Muscle of leg (tissue), 11 donors: Measurements from ENCODE around the gene STN1. TPM values are rescaled to one million over a fixed set of nuclear protein-coding genes. Genes with fewer than 3 reads are reported as not detected.

ENCODE experiments used
- DNase-seq: peaks from one replicate; pipeline ENCODE4 v3.0.0; 2013
- H3K27ac ChIP-seq: one replicate; pipeline ENCODE4 v1.5.1; 2013; ENCODE audit warnings: mild to moderate bottlenecking, low read length, control low read depth
- H3K27me3 ChIP-seq: one replicate; pipeline ENCODE4 v1.6.1; 2013; ENCODE audit warnings: low read length; ENCODE audit not compliant: control insufficient read depth, insufficient read depth
- H3K36me3 ChIP-seq: one replicate; pipeline ENCODE4 v1.6.1; 2013; ENCODE audit warnings: low read length; ENCODE audit not compliant: control insufficient read depth, insufficient read depth
- H3K4me1 ChIP-seq: one replicate; pipeline ENCODE4 v1.6.1; 2013; ENCODE audit warnings: low read length; ENCODE audit not compliant: control insufficient read depth, insufficient read depth
- H3K4me3 ChIP-seq: one replicate; pipeline ENCODE4 v1.5.1; 2013; ENCODE audit warnings: low read length, control low read depth
- H3K9me3 ChIP-seq: replicated peaks from 2 replicates; pipeline ENCODE4 v1.6.1; 2013; ENCODE audit warnings: low read depth, low read length; ENCODE audit not compliant: control insufficient read depth
- WGBS: methylation state at CpG from one replicate; pipeline ENCODE4 v1.1.5; 2013; ENCODE audit warnings: missing lambda C conversion rate; ENCODE audit not compliant: insufficient coverage; 5-methylcytosine and 5-hydroxymethylcytosine counted together
- polyA plus RNA-seq, 8 donors: library from polyadenylated mRNA; unstranded; fragments of 120-200 nt; gene quantifications; one replicate each; pipeline versions ENCODE4 v1.2.1 to v1.2.3, GENCODE V29; 2013; ENCODE audit warnings: inconsistent platforms in 1 of 8, low replicate concordance in 1 of 8; ENCODE audit not compliant: insufficient read length in 8 of 8, insufficient read depth in 1 of 8
- total RNA-seq: library from RNA; stranded (reverse); fragments of 120-200 nt; gene quantifications from one replicate; pipeline ENCODE4 v1.2.4, GENCODE V29; 2013

Gene STN1
- total and polyA plus RNA-seq, 9 donors, result 17.9 to 25.6 (median 19.0) TPM

GRCh38 chr10:103930881-103931280 is 12.9 kb upstream of the STN1 start:
- Histone ChIP-seq H3K4me1 (no peaks in the 10 kb centered on the region), H3K4me3 (no peak overlapping the region), H3K27ac (no peak overlapping the region), H3K27me3 (no peaks in the 10 kb centered on the region), H3K36me3 (no peaks in the 10 kb centered on the region), H3K9me3 (no peaks in the 10 kb centered on the region)
- 100% methylated on average over 1 of the region's 6 CpGs for WGBS
- DNase-seq, result no peak

DNA sequence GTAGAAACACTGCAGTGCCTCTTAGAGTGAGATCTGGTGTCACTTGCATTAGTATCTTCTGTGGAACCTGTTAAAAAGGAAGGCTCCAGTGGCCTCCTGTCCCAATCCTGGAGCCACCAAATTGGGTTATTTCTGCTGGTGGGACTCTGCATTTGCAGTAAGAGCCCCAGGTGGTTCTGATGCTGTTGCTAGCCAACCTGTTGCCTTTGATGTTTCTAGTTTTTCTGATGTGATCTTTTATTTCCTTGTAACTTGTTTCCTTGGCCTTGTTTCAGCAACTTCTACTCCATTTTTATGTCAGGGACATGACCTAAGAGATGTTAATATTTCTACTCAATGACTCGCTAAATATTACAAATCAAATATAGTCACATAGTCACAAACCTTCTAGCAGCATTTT is 12.5 kb upstream of the STN1 start:
- Histone ChIP-seq H3K27me3 (no peaks in the 10 kb centered on the region), H3K27ac (no peak overlapping the region), H3K9me3 (no peaks in the 10 kb centered on the region), H3K4me1 (no peaks in the 10 kb centered on the region), H3K36me3 (no peaks in the 10 kb centered on the region), H3K4me3 (no peak overlapping the region)
- 80% methylated on average over 1 of the region's 1 CpG for WGBS
- DNase-seq, result no peak

DNA sequence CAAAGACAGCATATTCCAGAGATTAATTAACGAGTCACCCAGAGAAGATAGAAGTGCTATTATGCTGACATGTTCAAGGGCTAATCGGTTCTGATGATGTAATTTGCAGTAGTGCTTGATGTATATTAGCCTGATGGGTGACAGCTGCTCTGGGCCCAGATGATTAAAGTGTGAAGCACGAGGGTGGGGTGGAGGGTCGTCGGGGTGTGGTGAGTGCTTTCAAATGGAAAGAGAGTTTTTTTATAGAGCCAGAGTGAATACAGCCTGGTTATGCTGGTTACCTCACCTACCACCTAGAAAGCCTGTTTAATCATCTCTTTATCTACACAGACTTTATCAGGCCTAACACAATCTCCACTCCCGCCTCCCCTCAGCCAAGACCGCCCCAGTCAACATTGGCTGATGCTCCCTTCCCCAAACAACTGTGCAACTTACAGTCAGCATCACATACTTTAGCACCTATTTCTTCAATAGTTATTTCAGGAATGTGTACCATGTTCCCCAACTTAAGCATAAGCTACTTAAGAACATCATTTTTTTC is 11.5 kb upstream of the STN1 start:
- Histone ChIP-seq H3K36me3 (no peaks in the 10 kb centered on the region), H3K4me3 (no peak overlapping the region), H3K27ac (no peak overlapping the region), H3K9me3 (no peaks in the 10 kb centered on the region), H3K4me1 (no peaks in the 10 kb centered on the region), H3K27me3 (no peaks in the 10 kb centered on the region)
- WGBS, result 65% methylated on average over 4 of the region's 7 CpGs
- DNase-seq, result no peak

- Histone ChIP-seq H3K4me3 (no peak overlapping the region), H3K4me1 (no peaks in the 10 kb centered on the region), H3K27me3 (no peaks in the 10 kb centered on the region), H3K9me3 (no peaks in the 10 kb centered on the region), H3K36me3 (no peaks in the 10 kb centered on the region), H3K27ac (no peak overlapping the region)
- 82% methylated on average over 5 of the region's 6 CpGs for WGBS
- DNase-seq, result no peak
Observed at GRCh38 chr10:103928784-103929183, 10.8 kb upstream of the STN1 start.

DNA sequence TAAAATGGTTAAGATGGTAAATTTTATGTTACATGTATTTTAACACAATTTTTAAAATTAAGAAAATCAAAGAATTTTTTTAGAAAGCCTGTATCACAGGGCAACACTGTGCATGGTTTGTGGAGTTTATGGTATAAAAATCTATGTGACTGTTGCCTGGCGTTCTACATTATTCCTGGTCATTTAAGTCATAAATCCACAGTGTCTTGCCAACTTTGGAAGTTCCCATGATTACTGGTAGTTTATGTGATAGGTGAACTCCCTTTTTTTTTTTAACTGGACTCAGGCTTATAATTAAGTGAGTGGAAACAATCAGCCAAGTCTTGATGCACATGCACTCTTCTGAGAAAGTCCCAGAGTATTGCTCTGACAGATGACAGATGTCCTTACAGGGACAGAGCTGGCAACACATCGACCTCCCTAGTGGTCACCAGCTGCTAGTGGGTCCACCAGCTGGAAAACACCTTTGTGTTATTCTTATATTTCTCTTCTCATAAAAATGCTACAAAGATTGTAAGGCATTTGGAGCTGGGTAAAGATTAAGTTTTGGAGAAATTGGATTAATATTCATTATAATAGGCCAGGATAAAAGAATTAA is 8.8 kb upstream of the STN1 start:
- Histone ChIP-seq H3K27ac (no peak overlapping the region), H3K4me3 (no peak overlapping the region), H3K4me1 (no peaks in the 10 kb centered on the region), H3K36me3 (no peaks in the 10 kb centered on the region), H3K27me3 (no peaks in the 10 kb centered on the region), H3K9me3 (no peaks in the 10 kb centered on the region)
- DNase-seq, result no peak
- WGBS, result 71% methylated on average over 1 of the region's 2 CpGs

DNA sequence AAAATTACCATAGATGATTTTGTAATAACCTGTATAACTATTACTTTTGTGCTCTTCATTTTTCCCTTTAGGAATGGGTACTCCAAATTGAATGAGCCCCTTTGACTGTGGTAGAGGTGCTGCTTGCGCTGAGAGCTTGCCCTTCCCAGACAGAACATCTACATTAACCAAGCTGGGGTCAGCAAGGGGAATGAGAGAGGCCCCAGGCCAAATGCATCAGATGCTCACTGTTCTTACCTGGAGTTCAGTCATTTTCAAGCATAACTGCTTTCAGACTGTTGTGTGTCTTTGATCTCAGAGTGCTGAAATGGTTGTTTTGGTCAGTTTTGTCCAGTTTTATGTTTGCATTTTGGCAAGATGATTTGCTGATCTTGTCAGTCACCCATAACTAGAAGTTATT is 7.6 kb upstream of the STN1 start:
- H3K9me3 ChIP-seq, result no peaks in the 10 kb centered on the region
- H3K4me3 ChIP-seq, result no peak overlapping the region
- no peak overlapping the region for H3K27ac ChIP-seq
- H3K36me3 ChIP-seq, result no peaks in the 10 kb centered on the region
- WGBS, result no CpG with 5 or more reads among the region's 1 CpG
- H3K4me1 ChIP-seq, result no peaks in the 10 kb centered on the region
- no peaks in the 10 kb centered on the region for H3K27me3 ChIP-seq
- no peak for DNase-seq

- DNase-seq, result no peak
- no peak overlapping the region for H3K27ac ChIP-seq
- no peak overlapping the region for H3K4me3 ChIP-seq
- H3K36me3 ChIP-seq, result no peaks in the 10 kb centered on the region
- peaks cover 6% of the 10 kb centered on the region for H3K4me1 ChIP-seq
- no peaks in the 10 kb centered on the region for H3K27me3 ChIP-seq
- 50% methylated on average over 2 of the region's 3 CpGs for WGBS
- H3K9me3 ChIP-seq, result no peaks in the 10 kb centered on the region
Observed at GRCh38 chr10:103923502-103923901, 5.5 kb upstream of the STN1 start.

- no peak overlapping the region for H3K4me3 ChIP-seq
- H3K27me3 ChIP-seq, result no peaks in the 10 kb centered on the region
- DNase-seq, result no peak
- no peaks in the 10 kb centered on the region for H3K9me3 ChIP-seq
- no peak overlapping the region for H3K27ac ChIP-seq
- peaks cover 7% of the 10 kb centered on the region for H3K4me1 ChIP-seq
- 31% methylated on average over 1 of the region's 2 CpGs for WGBS
- H3K36me3 ChIP-seq, result no peaks in the 10 kb centered on the region
Observed at GRCh38 chr10:103922659-103923058, 4.7 kb upstream of the STN1 start.

- WGBS, result 39% methylated on average over 7 of the region's 7 CpGs
- H3K36me3 ChIP-seq, result no peaks in the 10 kb centered on the region
- DNase-seq, result no peak
Observed at GRCh38 chr10:103921750-103922195, 3.8 kb upstream of the STN1 start.

GRCh38 chr10:103921248-103921647 is 3.3 kb upstream of the STN1 start:
- DNase-seq, result no peak
- no CpG with 5 or more reads among the region's 1 CpG for WGBS

More at GRCh38 chr10:103921750-103922195, 3.8 kb upstream of the STN1 start:
- H3K9me3 ChIP-seq, result no peaks in the 10 kb centered on the region
- no peaks in the 10 kb centered on the region for H3K27me3 ChIP-seq
- no peak overlapping the region for H3K4me3 ChIP-seq
- no peak overlapping the region for H3K27ac ChIP-seq
- H3K4me1 ChIP-seq, result peaks cover 16% of the 10 kb centered on the region

DNA sequence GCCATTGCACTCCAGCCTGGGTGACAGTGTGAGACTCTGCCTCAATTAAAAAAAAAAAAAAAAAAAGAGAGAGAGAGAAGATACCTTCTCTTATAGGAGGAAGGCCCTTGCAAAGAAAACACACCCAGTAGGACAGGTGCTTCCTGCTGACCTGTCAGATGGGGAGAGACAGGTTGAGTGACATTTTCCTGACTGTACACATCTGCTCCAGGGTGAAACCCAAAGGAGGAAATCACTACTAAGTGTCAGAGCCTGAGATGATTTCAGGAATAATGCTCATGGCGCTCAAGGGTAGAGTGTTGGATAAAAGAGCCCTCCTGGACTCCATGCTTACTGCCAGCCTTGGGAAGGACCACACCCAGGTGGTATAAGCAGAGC is 1.7 kb upstream of the STN1 start:
- peaks cover 4% of the 10 kb centered on the region for H3K9me3 ChIP-seq
- peaks cover 20% of the 10 kb centered on the region for H3K4me1 ChIP-seq
- no peak for DNase-seq
- WGBS, result 100% methylated on average over 1 of the region's 1 CpG
- H3K36me3 ChIP-seq, result no peaks in the 10 kb centered on the region
- no peak overlapping the region for H3K27ac ChIP-seq
- no peaks in the 10 kb centered on the region for H3K27me3 ChIP-seq
- H3K4me3 ChIP-seq, result no peak overlapping the region

More at GRCh38 chr10:103921248-103921647, 3.3 kb upstream of the STN1 start:
- Histone ChIP-seq H3K36me3 (no peaks in the 10 kb centered on the region), H3K9me3 (no peaks in the 10 kb centered on the region), H3K27me3 (no peaks in the 10 kb centered on the region), H3K27ac (no peak overlapping the region), H3K4me3 (no peak overlapping the region), H3K4me1 (peaks cover 16% of the 10 kb centered on the region)
